BJ (cell line): ENCODE measurements around the gene CES3. TPM values are rescaled to one million over a fixed set of nuclear protein-coding genes. Genes with fewer than 3 reads are reported as not detected.
"Not testable (repeated sequence)": the region's sequence is repeated elsewhere in the genome, so short reads cannot be mapped to it uniquely, and the experiment has no call there.

Experiments used
- CTCF ChIA-PET: fragments of 350-600 bp; formaldehyde crosslinking; extraction: SDS; loops from one replicate; lab custom pipeline; 2021; ENCODE audit warnings: antibody characterized with exemption, inconsistent platforms; lab: Yijun Ruan, JAX
- POLR2A ChIA-PET: fragments of 300-600 bp; sonication (Branson Sonifier 250); formaldehyde crosslinking; extraction: SDS; loops from one replicate; lab custom pipeline; 2021; ENCODE audit warnings: antibody characterized with exemption; lab: Charles Lee
- DNase-seq: peaks from one replicate; pipeline ENCODE4 v3.0.0-alpha.2; 2011; ENCODE audit warnings: low read depth
- H3K27me3 ChIP-seq: 2 replicates; pipeline ENCODE4 v1.6.0; 2011; ENCODE audit warnings: low read length; ENCODE audit not compliant: control insufficient read depth, insufficient read depth
- H3K36me3 ChIP-seq: 2 replicates; pipeline ENCODE4 v1.5.1; 2011; ENCODE audit warnings: low read length; ENCODE audit not compliant: control insufficient read depth, insufficient read depth
- H3K4me3 ChIP-seq: 2 replicates; pipeline ENCODE4 v1.5.1; 2011; ENCODE audit warnings: low read depth, mild to moderate bottlenecking, control low read depth, low read length
- polyA plus RNA-seq: library from polyadenylated mRNA; depleted of rRNA; stranded (reverse); fragments of >200 nt; gene quantifications from 2 replicates; pipeline ENCODE4 v1.2.3, GENCODE V29; 2011
- TF ChIP-seq, protein P1 (sequence below): IDR thresholded peaks from 2 replicates; pipeline ENCODE4 v1.5.1; 2011; ENCODE audit warnings: low read depth, mild to moderate bottlenecking, control low read depth, inconsistent platforms, low read length, moderate library complexity; ENCODE audit not compliant: insufficient read depth

CES3 gene
- polyA plus RNA-seq, 1 experiment, result 0.13 TPM

DNA sequence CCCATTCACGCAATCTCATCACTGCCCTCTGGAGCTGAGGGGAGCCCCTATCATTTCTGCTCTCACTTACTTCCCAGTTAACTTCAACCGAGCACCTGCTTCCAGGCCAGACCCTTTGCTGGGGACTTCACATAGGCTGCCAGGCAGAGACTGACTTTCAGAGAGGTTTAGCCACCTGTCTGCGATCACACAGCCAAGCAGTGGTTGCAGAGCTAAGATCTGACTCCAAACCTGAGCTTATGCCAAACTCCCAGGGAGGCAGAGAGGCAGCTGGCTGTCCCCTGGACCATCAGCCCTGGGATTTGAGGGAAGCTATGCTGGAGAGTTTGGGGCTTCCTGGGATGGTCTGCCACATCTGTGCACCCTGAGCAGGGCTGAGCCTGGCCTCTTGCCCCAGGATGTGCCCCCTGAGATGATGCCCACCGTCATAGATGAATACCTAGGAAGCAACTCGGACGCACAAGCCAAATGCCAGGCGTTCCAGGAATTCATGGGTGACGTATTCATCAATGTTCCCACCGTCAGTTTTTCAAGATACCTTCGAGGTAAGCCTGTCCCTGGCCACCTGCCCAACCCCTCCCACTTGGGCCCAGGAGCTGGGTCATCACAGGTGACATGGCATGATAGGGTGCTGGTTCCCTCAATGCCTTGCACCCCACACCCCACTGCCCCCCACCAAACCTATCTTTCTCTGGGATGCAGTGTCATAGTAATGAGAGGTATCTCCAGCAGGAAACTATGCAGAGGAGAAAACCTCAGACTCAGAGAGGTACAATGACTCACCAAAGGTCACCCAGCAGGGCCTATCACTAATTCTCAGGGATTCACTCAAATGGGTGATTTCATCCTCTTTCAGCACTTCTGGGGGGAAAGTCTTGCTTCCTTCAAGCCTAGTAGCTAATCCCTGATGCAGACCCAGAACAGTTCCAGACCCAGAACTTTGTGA lies 10.0 kb downstream of the CES3 start:
- TF ChIP-seq, protein P1, sequence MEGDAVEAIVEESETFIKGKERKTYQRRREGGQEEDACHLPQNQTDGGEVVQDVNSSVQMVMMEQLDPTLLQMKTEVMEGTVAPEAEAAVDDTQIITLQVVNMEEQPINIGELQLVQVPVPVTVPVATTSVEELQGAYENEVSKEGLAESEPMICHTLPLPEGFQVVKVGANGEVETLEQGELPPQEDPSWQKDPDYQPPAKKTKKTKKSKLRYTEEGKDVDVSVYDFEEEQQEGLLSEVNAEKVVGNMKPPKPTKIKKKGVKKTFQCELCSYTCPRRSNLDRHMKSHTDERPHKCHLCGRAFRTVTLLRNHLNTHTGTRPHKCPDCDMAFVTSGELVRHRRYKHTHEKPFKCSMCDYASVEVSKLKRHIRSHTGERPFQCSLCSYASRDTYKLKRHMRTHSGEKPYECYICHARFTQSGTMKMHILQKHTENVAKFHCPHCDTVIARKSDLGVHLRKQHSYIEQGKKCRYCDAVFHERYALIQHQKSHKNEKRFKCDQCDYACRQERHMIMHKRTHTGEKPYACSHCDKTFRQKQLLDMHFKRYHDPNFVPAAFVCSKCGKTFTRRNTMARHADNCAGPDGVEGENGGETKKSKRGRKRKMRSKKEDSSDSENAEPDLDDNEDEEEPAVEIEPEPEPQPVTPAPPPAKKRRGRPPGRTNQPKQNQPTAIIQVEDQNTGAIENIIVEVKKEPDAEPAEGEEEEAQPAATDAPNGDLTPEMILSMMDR, result no peak
- Histone ChIP-seq H3K36me3 (no peaks in the 10 kb centered on the region), H3K4me3 (no peak overlapping the region), H3K27me3 (peaks cover 5% of the 10 kb centered on the region)
- POLR2A ChIA-PET, result no interaction called here
- CTCF ChIA-PET, result interaction anchor here (0.7 to 7.7 kb wide), 7 partner anchors 10 to 184 kb away, joined by 3 to 50 read pairs (median 3); partner anchors contain the start of gene CES3
- DNase-seq, result no peak

DNA sequence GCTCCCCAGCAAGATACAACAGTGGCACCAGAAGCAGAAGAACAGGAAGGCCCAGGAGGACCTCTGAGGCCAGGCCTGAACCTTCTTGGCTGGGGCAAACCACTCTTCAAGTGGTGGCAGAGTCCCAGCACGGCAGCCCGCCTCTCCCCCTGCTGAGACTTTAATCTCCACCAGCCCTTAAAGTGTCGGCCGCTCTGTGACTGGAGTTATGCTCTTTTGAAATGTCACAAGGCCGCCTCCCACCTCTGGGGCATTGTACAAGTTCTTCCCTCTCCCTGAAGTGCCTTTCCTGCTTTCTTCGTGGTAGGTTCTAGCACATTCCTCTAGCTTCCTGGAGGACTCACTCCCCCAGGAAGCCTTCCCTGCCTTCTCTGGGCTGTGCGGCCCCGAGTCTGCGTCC lies 11.9 kb downstream of the CES3 start:
- Histone ChIP-seq H3K27me3 (0 out of 2 replicates have a peak, but pooled peaks cover 2% of the 10 kb centered on the region), H3K4me3 (no peak overlapping the region), H3K36me3 (no peaks in the 10 kb centered on the region)
- DNase-seq, result no peak
- TF ChIP-seq, protein P1, result no peak
- ChIA-PET CTCF (interaction anchor here (0.9 to 7.7 kb wide), 6 partner anchors 9 to 188 kb away, joined by 4 to 55 read pairs (median 4); partner anchors contain the start of genes CES3 and CES4A), POLR2A (no interaction called here)

DNA sequence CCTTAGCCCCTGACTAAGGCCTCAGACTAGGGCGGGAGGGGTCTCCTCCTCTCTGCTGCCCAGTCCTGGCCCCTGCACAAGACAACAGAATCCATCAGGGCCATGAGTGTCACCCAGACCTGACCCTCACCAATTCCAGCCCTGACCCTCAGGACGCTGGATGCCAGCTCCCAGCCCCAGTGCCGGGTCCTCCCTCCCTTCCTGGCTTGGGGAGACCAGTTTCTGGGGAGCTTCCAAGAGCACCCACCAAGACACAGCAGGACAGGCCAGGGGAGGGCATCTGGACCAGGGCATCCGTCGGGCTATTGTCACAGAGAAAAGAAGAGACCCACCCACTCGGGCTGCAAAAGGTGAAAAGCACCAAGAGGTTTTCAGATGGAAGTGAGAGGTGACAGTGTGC lies 12.7 kb downstream of the CES3 start:
- TF ChIP-seq, protein P1, result no peak
- no peaks in the 10 kb centered on the region for H3K36me3 ChIP-seq
- ChIA-PET POLR2A (no interaction called here), CTCF (interaction anchor here (0.5 to 7.7 kb wide), 8 partner anchors 9 to 211 kb away, joined by 3 to 55 read pairs (median 4); partner anchors contain the start of genes CES3, CES4A and MATCAP1)
- no peak for DNase-seq
- 0 out of 2 replicates have a peak, but pooled peaks cover 2% of the 10 kb centered on the region for H3K27me3 ChIP-seq
- no peak overlapping the region for H3K4me3 ChIP-seq

- DNase-seq, POLR2A ChIA-PET: not testable (repeated sequence)
- CTCF ChIA-PET, result interaction anchor here (0.9 to 7.7 kb wide), 4 partner anchors 13 to 210 kb away, joined by 4 to 55 read pairs (median 38); partner anchors contain the start of genes CES3 and MATCAP1
Observed at GRCh38 chr16:66974156-66974931, 13.3 kb downstream of the CES3 start.

GRCh38 chr16:66974932-66975246 lies 13.8 kb downstream of the CES3 start:
- POLR2A ChIA-PET, H3K27me3 ChIP-seq, H3K4me3 ChIP-seq, DNase-seq, H3K36me3 ChIP-seq: not testable (repeated sequence)
- CTCF ChIA-PET, result interaction anchor here (0.9 to 7.7 kb wide), 5 partner anchors 8 to 210 kb away, joined by 3 to 55 read pairs (median 26); partner anchors contain the start of genes CES3 and MATCAP1

More at GRCh38 chr16:66974156-66974931, 13.3 kb downstream of the CES3 start:
- not testable (repeated sequence) for H3K27me3 ChIP-seq, H3K4me3 ChIP-seq, H3K36me3 ChIP-seq
